GM18507 (cell line): ENCODE measurements around the gene SBNO2.
A peak's percentile ranks its signal among the peaks of the same experiment; 100 is the strongest.
"Not testable (repeated sequence)": the region's sequence is repeated elsewhere in the genome, so short reads cannot be mapped to it uniquely, and the experiment has no call there.

Experiments
- DNase-seq: peaks from one replicate; pipeline ENCODE4 v3.0.0; 2011; ENCODE audit warnings: low read depth; ENCODE audit not compliant: insufficient read length; ENCODE audit errors: extremely low spot score
- FAIRE-seq: peaks from 2 replicates; lab custom pipeline; 2011; peaks lifted over from hg19 to GRCh38; lab: Jason Lieb, UNC

Gene SBNO2

GRCh38 chr19:1208830-1209229, 34.8 kb upstream of the SBNO2 start:
- not testable (repeated sequence) for DNase-seq, FAIRE-seq

DNA sequence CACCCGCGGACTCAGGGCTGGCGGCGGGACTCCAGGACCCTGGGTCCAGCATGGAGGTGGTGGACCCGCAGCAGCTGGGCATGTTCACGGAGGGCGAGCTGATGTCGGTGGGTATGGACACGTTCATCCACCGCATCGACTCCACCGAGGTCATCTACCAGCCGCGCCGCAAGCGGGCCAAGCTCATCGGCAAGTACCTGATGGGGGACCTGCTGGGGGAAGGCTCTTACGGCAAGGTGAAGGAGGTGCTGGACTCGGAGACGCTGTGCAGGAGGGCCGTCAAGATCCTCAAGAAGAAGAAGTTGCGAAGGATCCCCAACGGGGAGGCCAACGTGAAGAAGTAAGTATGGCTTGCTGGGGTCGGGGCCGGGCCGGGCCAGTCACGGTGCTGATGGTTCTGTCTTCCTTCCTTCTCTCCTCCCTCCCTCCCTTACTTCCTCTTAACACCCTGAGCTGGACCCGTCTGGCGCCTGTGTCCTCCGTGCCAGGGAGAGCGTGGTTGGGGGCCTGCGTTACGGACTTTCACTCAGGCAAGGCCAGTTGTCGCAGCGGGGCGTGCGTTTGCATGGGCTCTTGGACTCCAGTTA, 32.9 kb upstream of the SBNO2 start:
- FAIRE-seq (no peak), DNase-seq (no peak)

- DNase-seq (no peak), FAIRE-seq (no peak)
Observed at GRCh38 chr19:1206150-1206863, 32.2 kb upstream of the SBNO2 start.

GRCh38 chr19:1205114-1206099, 31.3 kb upstream of the SBNO2 start, which contains the start of gene STK11:
Gene STK11 (plus strand): TSS chr19:1205778. CDS start chr19:1206914, 1,136 bp downstream.
- peak; percentile 99 for FAIRE-seq
- DNase-seq = peak; percentile 98

DNA sequence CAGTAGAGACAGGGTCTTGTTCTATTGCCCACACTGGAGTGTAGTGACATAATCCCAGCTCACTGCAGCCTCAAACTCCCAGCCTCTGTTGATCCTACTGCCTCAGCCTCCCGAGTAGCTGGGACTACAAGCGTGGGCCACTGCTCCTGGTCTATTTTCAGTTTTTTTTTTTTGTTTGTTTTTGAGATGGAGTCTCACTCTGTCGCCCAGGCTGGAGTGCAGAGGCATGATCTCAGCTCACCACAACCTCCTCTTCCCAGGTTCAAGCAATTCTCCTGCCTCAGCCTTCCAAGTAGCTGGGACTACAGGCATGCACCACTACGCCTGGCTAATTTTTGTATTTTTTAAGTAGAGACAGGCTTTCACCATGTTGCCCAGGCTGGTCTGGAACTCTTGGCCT, 26.5 kb upstream of the SBNO2 start:
- FAIRE-seq = not testable (repeated sequence)

DNA sequence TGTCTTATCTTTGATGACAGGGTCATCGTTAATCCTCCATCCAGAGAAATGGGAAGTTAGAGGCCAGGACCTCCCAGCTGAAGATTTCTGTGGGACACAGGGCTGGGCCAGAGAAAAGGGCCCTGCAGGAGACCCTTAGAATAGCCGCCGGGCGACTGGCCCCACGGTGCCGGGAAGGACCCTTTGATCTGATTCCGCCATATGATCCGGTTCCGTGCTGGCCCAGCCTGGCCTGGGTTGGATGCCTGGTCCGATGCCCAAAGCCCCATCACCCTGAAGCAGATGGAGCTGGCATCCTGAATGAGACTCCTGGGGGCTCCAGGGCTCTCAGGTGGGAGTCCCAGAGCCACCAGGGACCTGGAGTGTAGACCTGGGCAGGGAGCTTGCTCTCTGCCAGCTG, 25.5 kb upstream of the SBNO2 start:
- DNase-seq (no peak), FAIRE-seq (no peak)

More for the DNA sequence above, 26.5 kb upstream of the SBNO2 start:
- DNase-seq = not testable (repeated sequence)

DNA sequence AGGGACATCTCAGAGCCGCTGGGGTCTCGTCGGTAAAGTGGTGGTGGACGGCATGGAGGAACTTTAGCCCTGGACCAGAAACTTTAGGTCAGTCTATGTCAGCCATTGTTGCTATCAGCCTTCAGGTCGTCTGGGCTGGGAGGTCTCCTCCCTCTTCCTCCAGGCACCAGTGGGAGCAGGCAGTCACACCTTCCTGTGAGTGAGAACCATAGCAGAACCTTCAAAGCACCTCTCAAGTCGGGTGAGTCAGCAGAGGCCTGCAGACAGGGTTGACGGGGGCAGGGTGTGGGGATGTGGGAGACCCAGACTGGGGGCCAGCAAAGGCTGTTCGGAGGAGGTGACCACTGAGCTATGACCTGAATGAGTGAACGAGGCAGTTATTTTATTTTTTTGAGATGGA, 15.4 kb upstream of the SBNO2 start:
- no peak for DNase-seq
- no peak for FAIRE-seq

GRCh38 chr19:1183543-1184172, 9.6 kb upstream of the SBNO2 start:
- FAIRE-seq (peak; percentile 81), DNase-seq (no peak)

- DNase-seq = no peak
Observed at GRCh38 chr19:1182727-1183126, 8.7 kb upstream of the SBNO2 start.

GRCh38 chr19:1182068-1182467, 8.0 kb upstream of the SBNO2 start:
- FAIRE-seq (no peak), DNase-seq (no peak)

More at GRCh38 chr19:1182727-1183126, 8.7 kb upstream of the SBNO2 start:
- FAIRE-seq = no peak

- DNase-seq (no peak), FAIRE-seq (no peak)
Observed at GRCh38 chr19:1181606-1182005, 7.5 kb upstream of the SBNO2 start.

DNA sequence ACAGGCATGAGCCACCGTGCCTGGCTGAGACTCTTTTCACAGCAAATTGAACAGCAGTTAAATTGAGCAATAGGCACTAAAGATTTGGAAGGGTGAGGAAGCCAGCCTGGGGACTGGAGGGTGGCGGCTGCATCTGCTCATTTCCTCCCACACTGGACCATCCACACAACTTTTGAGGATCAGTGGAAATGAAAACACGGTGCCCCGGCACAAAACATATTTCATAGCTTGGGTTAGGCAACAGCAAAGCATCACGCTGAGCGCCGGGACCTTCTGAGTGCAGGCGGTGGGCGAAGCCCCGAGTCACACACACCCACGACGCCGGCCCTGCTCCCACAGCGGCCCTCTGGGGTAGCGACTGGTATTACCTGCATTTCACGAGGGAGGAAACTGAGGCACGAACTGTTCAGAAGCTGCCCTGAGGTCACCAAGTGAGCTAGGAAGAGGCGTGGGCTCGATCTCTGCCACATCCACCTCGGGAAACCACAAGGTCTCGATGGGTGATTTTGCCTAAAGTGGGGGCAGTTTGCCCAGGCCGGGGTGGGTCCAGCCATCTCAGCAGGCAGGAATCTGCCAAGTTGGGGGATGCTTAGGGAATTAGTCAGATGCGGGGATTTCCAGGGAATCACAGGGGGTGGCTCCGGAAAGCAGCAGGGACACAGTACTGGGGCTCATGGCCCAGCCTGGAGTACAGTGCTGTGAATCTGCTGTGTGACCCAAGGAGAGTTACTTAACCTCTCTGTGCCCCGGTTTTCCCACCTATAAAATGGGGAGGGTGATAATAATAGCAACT, 3.5 kb upstream of the SBNO2 start:
- FAIRE-seq (no peak), DNase-seq (no peak)

DNA sequence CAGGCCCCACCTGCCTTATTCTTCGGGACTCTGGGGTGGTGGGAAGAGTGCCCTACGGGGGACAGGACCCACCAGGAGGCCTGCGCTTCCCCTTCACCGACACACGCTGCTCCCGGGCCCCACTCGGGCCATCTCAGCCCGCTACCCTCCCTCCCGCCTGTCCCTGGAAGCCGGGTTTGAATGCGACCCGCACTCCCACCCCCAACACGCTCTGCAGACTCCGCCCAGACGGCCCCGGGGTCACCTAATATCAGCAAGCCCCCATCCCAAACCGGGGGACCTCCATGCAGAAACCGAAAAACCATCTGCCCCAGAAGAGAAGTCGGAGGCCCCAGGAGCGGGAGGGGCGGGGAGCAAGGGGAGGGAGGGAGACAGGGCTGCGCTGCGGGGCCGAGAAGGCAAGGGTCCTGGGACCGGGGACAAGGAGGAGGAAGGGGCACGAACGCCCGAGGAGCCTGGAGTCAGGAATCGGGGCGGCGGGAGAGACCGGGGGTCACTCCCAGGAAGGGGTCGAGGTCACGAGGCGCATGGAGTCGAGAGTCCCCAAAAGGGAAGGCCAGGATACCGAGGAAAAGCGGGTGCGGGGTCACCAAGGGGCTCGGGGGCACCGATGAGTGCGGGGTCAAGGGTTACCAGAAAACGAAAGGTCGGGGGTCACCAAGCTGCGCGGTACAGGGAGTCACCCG, 766 bp downstream of the SBNO2 start:
- no peak for DNase-seq
- FAIRE-seq = no peak

DNA sequence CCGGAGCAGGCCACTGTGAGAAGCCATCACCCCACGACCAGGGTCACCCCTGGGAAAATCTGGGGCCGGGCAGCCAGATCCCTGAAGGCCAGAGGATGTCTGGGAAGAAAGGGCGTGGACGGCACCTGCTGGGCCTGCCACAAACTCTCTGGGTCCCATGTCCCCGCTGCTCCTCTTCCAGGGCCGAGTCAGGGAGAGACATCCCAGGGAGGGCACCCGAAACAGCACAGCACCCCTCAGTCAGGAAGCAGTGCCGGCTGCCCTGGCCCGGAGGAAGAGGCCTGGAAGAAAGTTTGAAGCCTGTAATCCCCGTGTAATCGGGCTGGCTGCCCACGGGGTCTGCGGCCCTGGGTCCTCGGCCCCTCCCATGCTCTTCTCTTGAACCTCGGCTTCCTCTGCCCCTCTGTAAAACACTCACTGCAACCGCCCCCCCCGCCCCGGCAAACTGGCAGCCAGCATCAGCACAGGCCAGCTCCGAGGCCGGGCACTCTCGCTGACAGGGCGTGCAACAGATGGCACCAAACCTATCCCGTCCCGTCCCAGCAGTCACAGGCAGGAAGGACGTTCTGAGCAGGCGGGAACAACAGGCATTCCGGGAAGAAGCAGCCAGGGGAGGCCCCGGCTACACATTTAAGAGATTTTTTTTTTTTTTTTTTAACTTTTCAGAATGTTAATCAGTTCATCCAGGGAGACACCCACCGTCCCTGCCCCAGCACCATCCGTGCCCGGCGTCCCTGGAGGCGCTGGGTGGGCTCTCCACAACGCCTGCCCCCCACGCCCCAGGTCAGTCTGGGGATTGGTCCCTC, 1.5 kb downstream of the SBNO2 start:
- no peak for DNase-seq
- FAIRE-seq = no peak

DNA sequence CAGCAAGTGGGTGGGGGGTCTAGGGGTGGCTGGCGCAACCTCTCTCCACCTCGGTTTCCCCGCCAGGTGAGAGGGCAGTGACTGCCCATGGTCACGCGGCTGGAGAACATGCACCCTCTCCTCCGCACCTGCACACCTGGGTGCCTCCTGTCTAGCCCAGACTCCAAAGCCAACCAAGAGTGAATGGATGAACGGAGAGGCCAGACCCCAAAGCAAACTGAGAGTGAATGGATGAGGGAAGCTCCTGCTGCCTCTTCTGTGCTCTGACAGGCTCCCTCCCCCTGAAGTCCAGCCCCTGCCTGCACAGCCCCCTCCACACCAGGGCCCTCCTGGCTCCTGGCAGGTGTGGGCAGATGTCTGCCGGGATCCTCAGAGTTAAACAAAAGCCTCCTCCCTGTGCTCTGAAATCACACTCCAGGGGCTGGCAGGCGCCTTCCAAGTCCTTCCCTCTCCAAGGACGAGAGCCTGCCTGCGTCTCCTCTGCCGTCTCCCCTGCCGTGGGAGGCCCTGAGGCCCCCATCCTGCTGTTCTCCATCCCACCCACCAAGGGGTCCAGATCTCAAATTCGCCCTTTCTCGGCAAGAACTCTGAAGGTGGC, 2.2 kb downstream of the SBNO2 start:
- no peak for DNase-seq
- no peak for FAIRE-seq

DNA sequence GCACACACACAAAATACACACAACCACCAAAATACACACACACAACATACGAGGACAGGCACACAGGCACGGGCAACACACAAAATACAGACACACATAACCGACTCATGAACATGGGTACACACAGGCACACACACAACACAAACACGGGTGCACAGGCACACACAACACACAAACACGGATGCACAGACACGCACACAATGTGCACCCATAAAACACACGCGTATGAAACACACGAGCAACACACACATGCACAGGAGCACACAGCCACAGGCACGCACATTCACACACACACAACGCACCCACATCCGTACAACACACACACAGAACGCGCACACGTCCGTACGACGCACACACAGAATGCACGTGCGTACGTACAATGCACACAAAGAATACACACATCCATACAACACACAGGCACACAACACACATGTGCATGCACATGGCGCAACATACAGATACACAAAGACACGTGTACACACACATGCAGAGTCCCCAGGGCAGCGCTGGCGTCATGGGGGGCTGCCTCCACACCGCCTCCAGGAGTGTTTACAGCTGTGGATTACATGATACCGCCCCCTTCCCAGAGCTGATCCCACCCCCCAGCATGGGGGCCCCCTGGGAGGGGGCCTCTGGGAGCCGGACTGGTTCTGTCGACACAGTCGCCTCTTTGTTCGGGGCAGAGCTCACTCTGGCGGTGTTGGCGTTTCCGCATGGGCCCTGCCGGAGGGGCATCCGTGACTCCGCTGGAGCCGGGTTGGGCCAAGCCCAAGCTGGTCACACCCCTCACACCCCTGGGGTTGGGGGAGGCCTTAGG, 2.9 kb downstream of the SBNO2 start:
- DNase-seq (no peak), FAIRE-seq (no peak)
